Fibroblast of skin of back (primary cell): Measurements from ENCODE around the gene CLEC2L. TPM values are rescaled to one million over a fixed set of nuclear protein-coding genes. Genes with fewer than 3 reads are reported as not detected.

Source experiments
- DNase-seq: peaks from one replicate; pipeline ENCODE4 v3.0.0-alpha.2; 2013
- polyA plus RNA-seq, 2 experiments: library from polyadenylated mRNA; unstranded; fragments of 120-200 nt; gene quantifications; one replicate each; pipeline ENCODE4 v1.2.1, GENCODE V29; 2013; ENCODE audit not compliant: insufficient read length in 2 of 2

CLEC2L gene
- polyA plus RNA-seq (2013, experiment 1 of 2; ENCODE audit: insufficient read length), result not detected
- polyA plus RNA-seq (2013, experiment 2 of 2; ENCODE audit: insufficient read length), result not detected

DNA sequence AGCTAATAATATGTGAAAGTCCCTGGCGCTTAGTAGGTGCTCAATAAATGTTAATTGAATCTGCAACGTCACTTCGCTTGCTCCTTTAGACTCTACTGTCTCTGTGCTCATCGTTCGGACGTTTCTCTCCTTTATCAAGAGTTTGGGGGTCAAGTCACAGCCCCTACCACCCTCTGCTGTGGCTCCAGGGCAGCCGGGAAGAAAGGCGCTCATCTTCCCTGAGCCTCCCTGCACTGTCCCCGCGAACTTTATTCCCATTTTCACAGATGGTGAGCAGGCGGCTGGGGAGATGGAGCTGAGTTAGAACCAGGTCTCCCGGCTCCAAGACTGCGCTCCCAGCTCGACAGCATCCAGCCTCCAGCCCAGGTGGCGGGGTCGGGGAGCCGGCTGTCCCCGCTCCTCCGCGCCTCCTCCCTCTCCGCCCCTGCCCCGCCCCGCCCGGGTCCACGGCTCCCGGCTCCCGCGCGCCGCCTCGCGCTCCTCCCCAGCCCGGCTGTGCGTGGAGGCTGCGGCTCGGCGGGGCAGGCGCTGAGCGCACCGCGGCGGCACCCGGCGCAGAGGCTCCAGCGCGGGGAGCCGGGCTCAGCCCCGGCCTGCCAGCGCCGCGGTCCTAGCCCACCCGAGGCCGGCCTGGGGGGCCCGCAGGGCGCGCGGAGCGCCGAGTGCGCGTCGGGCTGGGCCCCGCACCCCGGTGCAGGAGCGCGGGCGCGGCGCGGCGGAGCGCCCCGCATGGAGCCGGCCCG lies at the start of gene CLEC2L:
CLEC2L (plus strand) TSS at position 487 of the 743 bp plus-strand sequence; CDS start at position 730, 243 bp downstream.
- no peak for DNase-seq

DNA sequence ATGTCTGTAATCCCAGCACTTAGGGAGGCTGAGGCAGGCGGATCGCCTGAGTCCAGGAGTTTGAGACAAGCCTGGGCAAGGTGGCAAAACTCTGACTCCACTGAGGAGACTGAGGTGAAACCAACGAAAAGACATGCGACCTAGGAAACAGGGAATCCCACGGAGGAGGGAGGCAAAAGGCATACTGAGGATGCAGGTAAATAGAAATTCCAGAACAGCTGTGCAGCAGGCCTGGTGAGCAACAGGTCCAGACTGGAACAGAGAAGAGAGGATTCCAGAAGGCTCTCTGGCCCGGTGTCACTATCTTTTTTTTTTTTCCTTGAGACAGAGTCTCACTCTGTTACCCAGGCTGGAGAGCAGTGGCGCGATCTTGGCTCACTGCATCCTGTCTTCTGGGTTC lies 47.3 kb upstream of the CLEC2L start:
- no peak for DNase-seq

DNA sequence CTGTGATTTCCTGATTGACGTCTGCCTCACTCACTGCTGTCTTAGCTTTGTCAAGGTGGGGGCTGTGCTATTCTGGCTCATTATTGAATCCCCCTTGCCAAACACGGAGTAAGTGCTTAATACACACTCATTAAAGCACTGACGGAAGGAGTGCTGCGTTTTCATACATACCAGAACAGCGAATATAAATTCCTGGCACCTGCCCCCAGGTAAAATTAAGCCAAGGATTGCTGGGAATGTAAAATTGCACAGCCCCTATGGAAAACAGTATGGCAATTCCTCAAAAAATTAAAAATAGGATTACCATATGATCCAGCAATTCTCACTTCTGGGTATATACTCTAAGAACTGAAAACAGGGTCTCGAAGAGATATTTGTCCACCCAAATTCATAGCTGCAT lies 46.6 kb upstream of the CLEC2L start:
- no peak for DNase-seq

DNA sequence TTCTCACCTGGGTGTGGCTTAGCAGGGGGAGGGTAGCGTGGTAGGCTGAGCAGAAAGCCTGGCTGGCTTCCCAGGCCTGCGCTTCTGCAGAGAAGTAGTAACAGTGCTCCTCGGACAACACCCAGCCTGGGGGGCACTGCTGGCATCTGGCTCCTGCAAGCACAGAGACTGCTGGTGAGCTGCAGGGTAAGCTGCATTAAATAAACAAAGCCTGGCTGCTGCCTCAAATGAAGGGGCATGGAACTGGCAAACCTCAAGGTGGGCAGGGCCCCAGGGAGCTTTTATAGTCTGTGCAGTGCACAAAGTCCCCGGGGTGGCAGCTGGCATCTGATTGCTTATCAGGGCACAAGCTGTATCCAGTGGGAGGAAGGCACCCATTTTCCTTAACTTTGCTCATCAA lies 43.9 kb upstream of the CLEC2L start:
- no peak for DNase-seq

DNA sequence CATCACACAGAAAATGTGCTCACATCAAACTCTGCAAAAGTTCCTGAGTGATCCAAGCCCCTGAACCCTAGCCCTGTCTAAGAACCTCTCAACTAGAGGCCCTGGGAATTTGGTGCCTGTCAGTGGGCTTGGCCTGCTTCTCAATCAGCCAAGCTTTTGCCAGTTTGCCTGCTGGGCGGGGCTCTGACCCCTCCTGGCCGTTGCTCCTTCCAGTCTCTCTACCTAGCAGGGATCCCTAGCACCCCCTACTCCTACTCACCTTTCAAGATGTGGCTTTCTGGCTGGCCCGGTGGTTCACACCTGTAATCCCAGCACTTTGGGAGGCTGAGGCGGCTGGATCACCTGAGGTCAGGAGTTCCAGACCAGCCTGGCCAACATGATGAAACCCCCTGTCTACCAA lies 42.1 kb upstream of the CLEC2L start:
- DNase-seq, result no peak

DNA sequence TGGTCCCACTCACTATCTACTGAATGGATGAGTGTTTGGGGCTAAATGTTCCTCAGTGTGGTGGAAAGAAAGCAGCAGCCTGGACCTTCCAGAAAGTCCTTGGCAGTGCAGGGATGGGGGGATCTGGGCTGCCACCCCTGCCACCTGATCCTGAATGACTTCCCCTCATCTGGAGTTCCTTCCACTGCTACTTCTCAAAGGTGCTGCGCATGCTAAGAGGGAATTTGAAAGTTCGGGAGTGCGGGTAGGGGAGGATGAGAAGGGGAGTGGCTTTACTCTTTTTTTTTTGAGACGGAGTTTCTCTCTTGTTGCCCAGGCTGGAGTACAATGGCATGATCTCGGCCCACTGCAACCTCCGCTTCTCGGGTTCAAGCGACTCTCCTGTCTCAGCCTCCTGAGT lies 41.4 kb upstream of the CLEC2L start:
- DNase-seq, result no peak

DNA sequence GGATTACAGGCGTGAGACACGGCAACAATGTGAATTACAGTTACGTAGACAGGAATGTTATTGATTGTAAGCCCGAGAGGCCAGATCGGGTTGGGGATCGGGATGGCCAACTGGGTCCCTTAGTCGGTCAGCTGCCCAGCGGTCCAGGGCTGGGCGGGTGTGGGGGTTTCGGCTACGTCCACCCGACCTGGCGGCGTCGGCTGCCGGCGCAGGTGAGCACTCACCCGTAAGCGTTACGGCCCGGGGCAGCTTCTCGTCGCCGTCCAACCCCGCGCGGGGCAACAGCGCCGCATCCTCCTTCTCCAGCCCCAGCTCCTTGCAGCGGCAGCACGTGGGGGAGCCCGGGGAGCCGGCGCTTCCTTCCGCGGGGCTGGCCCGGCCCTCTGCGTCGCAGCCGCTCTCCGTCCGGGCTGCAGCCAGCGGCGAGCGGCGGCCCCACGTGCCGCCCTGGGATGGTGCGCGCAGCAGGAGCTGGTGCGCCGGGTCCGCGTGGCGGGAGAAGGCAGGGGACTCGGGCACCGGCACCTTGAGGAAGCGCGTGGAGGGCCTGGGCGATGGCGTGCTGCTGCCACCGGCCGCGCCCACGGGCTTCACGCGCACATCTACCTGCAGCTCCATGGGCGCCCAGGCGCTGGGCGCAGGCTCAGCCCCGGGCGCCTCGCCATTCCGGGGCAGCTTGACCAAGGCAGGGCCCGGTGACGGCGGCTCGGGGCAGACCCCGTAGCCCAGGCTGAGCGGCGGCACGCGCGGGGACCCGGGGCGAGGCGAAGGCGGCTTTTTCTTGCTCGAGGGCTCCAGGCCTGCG lies 40.6 kb upstream of the CLEC2L start:
- peak; percentile 21 for DNase-seq

DNA sequence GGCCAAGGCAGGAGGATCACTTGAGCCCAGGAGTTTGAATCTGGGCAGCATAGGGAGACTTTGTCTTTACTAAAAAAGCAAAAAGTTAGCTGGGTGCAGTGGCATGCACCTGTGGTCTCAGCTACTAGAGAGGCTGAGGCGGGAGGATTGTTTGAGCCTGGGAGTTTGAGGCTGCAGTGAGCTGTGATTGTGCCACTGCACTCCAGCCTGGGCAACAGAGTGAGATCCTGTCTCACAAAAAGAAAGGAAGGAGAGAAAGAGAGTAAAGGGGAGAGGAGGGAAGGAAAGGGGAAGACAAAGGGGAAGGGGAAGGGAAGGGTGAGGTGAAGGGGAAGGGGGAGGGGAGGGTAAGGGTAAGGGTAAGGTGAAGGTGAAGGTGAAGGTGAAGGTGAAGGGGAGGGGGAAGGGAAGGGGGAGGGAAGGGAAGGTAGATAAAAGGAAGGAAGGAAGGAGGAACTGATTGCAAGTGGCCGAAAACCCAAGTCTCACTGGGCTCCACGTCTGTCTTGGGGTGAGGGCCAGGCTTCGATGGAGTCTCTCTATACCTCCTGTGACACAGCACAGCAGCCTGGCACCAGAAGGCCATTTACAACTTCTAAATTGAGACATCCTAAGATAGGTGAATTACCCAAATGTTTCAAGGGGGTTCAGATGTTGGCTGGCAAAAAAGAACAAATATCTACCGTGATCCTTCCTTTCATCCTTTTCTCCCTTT lies 36.0 kb upstream of the CLEC2L start:
- DNase-seq, result no peak

DNA sequence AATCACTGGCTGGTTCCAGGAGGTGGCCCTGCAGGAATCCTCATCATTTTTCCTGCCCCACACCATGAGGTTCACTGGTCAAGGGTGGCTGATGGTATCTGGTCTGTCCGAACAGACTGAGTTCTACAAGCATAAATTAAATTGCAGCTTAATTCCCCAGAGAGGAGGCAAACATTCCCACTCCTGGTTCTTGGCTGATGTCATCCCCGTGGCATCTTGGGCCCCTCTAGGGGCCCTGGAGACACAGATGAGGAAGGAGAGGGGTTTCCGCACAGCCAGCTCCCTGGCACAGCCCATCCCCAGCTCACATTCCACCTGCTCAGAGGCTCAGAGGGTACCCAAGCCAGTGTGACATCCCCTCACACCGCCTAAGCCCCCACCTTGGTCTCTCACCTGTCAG lies 34.7 kb upstream of the CLEC2L start:
- peak; percentile 67 for DNase-seq

DNA sequence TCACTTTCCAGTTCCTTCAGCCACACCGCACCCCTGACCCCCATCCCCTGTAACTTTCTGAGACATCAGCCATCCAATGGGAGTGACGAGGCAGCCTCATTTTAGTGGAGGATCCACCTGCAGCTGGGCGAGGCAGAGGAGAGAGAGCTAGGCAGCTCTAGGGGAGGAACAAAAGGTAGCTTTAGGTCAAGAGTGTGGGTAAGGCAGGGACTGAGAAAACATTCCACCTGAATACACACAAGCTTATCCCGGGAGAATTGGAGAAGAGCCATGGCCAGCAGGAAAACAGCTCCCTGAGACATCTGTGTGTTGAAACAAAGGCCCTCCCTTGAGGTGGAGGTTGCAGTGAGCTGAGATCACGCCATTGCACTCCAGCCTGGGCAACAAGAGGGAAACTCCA lies 33.4 kb upstream of the CLEC2L start:
- DNase-seq, result no peak

DNA sequence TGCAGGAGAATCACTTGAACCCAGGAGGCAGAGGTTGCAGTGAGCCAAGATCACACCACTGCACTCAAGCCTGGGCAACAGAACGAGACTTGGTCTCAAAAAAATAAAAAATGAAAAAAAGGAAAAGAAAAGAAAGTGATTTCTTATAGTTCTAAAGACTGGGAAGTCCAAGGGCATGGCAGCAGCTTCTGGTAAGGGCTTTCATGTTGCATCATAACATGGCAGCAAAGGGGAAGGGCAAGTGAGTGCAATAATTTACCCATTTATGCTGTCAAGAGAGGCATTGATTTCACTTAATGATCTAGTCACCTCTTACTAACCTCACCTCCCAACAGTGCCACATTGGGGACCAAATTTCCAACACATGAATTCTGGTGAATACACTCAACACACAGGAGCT lies 31.2 kb upstream of the CLEC2L start:
- DNase-seq, result no peak

DNA sequence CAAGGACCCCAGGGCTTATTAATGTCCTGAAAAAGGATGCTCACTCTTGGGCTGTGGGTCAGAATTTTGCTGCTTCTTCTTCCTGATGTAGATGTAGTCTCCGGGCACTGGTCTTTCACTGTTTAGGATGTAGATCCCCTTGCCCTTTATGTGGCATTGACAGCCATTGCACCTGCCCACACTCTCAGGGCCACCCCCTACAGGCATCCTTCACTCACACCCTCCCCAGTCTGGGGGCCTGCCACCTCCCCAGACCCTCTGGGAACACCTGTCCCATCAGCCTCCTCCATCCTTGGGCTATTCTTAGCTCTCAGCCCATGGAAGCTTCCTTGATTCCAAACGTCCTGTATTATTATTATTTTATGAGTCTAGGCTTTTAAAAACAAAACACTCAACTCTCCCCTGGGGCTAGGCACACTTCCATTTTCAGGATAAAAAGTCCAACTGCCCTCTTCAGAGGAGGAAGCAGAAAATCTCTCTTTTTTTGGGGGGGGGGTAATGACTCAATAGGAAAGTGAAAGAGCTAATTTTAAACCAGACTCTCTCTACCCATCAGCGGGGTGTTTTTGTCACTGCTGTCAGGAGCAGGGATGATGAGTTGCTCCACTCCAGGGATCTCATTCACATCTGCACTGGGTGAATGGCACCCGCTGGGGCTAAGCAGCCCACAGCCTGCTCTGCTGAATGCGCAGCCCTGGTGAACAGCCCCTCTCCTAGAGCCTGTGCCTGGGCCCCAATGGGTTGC lies 28.5 kb upstream of the CLEC2L start:
- DNase-seq, result peak; percentile 56

DNA sequence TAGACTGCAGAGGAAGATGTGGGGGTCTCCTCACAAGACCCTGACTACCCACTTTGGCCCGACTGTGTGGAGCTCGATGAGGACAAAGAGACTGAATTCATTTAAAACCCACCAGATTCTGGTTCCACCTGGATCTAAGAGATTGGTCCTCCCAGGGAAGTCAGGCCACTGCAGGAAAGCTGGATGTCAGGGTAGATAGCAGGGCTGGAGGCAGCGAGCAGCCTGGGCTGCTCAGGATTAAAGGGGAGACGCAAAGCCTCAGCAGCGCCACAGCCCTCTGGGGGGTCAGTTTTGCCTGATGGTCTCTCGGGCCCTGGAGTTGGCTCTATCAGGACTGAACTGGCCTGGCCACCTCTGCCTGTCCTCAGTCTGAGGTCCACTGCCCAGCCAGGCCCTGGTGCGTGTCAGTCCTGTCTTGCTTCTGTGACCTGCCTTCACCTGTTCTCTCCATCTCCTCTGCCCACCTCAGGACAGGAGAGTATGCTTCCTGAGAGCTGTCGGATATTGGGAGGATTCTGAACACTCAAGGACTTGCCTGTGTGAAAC lies 27.8 kb upstream of the CLEC2L start:
- DNase-seq, result no peak

DNA sequence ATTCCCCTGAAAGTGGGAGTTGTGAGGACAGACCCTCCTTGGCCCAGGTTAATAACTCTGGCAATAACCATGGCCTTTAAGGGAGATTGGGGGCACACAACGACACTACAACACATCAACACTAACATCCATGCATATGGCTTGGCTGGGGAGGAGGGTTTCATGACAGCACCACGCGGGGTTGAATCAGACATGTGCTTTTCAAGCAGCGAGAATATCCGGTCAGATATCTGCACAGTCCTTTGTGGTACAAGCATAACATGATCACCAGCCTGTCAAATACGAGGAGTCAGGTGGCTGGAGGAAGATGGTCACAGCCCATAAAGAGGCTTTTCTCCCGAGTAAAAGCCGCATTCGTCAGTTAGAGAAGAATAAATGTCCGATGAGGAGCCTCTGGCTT lies 27.0 kb upstream of the CLEC2L start:
- no peak for DNase-seq

DNA sequence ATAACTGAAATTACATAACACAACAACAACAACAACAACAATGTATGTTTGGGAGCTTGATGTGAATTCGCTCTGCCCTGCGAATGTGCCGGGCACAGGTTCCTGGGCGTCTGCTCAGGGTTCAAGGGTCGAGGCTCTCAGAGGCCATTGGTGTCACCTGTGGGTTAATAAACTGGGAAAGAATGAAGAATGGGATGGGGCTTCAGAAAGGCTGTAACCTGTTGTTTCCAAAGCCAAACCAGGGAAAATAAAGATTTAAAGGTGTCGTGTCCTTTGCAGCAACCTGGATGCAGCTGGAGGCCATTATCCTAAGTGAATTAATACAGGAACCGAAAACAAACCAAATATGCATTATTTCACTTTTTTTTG lies 22.7 kb upstream of the CLEC2L start:
- no peak for DNase-seq

DNA sequence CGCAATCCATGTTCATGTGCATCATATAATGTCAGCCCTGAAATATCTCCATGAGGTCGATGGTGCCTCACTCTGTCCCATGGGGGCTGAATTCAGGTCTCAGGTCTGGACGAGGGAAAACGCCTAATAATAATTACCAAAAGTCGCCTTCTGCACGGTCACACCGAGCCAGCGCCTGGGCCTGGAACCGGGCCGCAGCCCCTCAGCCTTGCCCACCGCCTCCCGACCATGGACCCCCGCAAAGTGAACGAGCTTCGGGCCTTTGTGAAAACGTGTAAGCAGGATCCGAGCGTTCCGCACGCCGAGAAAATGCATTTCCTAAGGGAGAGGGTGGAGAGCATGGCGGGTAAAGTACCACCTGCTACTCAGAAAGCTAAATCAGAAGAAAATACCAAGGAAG lies 21.3 kb upstream of the CLEC2L start:
- no peak for DNase-seq

DNA sequence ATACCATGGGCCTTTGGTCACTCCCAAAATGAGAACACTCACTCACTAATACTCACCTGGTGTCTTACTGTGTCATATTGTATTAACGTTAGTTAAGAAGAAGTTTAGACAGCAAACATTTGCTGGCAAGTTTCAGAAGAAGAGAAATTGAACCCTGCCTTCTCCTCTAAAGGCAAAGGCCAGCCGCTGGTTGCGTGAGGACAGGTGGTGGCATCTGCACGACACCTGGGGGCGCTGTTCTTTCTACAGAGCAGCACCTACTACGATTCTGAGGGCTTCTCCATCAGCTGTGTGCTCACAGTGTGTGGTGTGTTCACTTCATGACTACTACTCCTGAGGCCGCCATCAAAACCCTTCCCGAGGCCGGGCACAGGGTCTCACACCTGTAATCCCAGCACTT lies 17.9 kb upstream of the CLEC2L start:
- no peak for DNase-seq

DNA sequence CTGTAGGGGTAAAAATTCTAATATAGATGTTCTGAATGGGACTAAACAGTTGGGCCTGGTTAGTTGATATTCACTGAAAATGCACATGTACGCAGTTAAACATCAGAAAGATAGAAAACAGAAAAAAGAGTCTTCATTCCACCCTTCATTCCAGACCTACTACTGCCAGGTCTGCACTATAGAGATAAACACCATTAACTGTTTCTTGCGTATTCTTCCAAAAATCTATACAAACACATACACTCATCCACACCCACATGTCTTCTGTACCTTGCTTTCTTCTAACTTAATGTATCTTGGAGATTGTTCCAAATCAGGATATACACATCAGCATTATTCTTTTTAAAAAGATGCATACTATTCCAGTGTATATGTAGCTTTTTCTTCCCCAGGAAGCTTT lies 13.9 kb upstream of the CLEC2L start:
- no peak for DNase-seq

DNA sequence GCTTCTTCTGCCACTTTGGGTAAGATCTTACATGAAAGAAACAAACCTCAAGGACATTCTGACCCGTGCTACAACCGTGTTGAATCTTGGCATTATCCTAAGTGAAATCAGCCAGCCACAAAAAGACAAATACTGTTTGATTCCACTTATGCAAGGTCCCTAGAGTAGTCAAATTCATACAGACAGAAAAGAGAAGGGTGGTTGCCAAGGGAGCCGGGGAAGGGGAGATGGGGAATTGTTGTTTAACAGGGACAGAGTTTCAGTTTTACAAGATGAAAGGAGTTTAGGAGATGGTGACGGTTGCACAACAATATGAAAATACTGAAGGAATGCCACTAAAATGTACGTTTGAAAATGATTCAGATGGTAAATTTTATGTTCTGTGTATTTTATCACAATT lies 12.2 kb upstream of the CLEC2L start:
- no peak for DNase-seq

DNA sequence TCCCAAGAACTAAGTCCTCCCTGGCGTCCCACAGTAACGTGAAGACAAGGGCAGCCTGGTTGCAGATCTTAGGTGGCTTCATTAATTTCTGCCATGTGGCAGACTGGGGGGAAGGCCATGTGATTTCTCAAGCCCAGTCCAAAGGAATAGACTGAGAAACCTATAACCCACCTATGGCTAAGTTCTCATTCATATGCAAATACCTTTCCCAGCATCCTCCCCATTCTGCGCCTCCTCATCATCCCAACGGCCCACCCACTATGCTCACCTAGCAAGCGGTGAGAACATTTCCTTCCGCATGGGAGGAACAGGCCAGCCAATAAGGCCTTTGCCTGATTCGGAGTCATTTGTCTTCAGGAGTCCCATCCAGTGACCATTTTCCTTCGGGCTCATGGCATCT lies 8.2 kb upstream of the CLEC2L start:
- no peak for DNase-seq

DNA sequence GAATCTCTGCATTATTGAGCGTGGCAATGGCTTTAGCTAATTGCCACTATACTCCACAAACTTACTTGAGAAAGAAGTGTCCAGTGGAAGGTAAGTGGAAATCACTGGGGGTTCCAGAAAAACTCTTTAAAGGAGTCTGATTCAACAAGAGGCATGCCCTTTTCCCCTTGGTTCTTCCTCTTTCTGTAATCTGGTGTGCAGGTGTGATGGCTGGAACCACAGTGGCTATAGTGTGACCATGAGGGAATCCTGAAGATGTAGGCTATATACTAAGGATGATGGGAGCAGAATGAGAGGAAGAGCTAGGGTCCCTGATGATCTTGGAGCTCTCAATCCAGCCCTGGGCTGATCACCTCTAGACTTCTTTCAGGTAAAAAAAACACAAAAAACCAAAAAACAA lies 2.0 kb upstream of the CLEC2L start:
- no peak for DNase-seq

DNA sequence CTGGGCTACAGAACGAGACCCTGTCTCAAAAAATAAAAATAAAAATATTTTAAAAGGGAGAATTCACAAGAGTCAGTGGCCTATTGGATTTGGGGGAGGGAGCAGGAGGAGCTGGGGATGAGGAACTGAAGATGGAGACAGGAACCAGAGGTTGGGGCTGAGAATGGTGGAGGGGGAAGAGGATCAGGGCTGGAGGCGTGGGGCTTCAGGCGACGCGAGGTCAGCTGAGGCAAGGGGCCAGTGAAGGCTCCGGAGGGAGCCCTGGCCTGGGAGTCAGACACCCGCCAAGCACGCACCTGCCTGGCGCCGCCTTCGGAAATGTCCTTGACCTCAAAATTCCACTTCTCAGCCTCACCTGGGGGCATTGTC lies 671 bp upstream of the CLEC2L start:
- DNase-seq, result no peak
